BJ (cell line): ENCODE data around the gene CCR7. TPM values are rescaled to one million over a fixed set of nuclear protein-coding genes. Genes with fewer than 3 reads are reported as not detected.

Experiments used
- CTCF ChIA-PET: fragments of 350-600 bp; formaldehyde crosslinking; extraction: SDS; loops from one replicate; lab custom pipeline; 2021; ENCODE audit warnings: antibody characterized with exemption, inconsistent platforms; lab: Yijun Ruan, JAX
- POLR2A ChIA-PET: fragments of 300-600 bp; sonication (Branson Sonifier 250); formaldehyde crosslinking; extraction: SDS; loops from one replicate; lab custom pipeline; 2021; ENCODE audit warnings: antibody characterized with exemption; lab: Charles Lee
- DNase-seq: peaks from one replicate; pipeline ENCODE4 v3.0.0-alpha.2; 2011; ENCODE audit warnings: low read depth
- H3K27me3 ChIP-seq: 2 replicates; pipeline ENCODE4 v1.6.0; 2011; ENCODE audit warnings: low read length; ENCODE audit not compliant: control insufficient read depth, insufficient read depth
- H3K36me3 ChIP-seq: 2 replicates; pipeline ENCODE4 v1.5.1; 2011; ENCODE audit warnings: low read length; ENCODE audit not compliant: control insufficient read depth, insufficient read depth
- H3K4me3 ChIP-seq: 2 replicates; pipeline ENCODE4 v1.5.1; 2011; ENCODE audit warnings: low read depth, mild to moderate bottlenecking, control low read depth, low read length
- polyA plus RNA-seq: library from polyadenylated mRNA; depleted of rRNA; stranded (reverse); fragments of >200 nt; gene quantifications from 2 replicates; pipeline ENCODE4 v1.2.3, GENCODE V29; 2011
- TF ChIP-seq, protein P1 (sequence below): IDR thresholded peaks from 2 replicates; pipeline ENCODE4 v1.5.1; 2011; ENCODE audit warnings: low read depth, mild to moderate bottlenecking, control low read depth, inconsistent platforms, low read length, moderate library complexity; ENCODE audit not compliant: insufficient read depth

CCR7 gene
- polyA plus RNA-seq, 1 experiment: 0.45 TPM

DNA sequence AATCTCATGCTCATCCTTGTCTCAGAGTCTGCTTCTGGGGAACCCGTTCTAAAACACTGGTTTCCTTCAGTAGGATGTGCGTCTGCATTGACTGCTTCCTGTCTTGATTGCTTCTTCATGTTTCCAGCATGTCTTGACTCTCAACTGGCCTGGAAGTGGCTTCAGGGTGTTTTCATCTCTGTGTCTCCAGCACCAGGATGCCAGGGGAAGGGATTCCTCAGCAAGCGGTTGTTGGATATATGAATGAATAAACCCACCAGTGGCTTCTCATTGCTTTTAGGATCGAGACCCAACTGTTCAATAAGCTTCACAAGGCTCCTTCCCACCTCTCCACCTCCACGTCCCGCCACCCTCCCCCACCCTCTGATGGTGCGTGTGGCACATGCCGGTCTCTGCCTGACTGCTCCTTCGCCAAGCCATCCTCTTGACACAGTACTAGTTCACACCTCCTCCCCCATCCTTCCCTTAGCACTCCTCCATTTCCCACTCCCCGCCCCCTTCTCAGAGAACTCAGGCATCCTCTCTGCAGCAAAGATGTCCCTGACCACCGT is 49.7 kb downstream of the CCR7 start:
- H3K4me3 ChIP-seq: no peak overlapping the region
- no peaks in the 10 kb centered on the region for H3K27me3 ChIP-seq
- H3K36me3 ChIP-seq: no peaks in the 10 kb centered on the region
- TF ChIP-seq, protein P1, sequence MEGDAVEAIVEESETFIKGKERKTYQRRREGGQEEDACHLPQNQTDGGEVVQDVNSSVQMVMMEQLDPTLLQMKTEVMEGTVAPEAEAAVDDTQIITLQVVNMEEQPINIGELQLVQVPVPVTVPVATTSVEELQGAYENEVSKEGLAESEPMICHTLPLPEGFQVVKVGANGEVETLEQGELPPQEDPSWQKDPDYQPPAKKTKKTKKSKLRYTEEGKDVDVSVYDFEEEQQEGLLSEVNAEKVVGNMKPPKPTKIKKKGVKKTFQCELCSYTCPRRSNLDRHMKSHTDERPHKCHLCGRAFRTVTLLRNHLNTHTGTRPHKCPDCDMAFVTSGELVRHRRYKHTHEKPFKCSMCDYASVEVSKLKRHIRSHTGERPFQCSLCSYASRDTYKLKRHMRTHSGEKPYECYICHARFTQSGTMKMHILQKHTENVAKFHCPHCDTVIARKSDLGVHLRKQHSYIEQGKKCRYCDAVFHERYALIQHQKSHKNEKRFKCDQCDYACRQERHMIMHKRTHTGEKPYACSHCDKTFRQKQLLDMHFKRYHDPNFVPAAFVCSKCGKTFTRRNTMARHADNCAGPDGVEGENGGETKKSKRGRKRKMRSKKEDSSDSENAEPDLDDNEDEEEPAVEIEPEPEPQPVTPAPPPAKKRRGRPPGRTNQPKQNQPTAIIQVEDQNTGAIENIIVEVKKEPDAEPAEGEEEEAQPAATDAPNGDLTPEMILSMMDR: no peak
- CTCF ChIA-PET: no interaction called here
- no peak for DNase-seq
- POLR2A ChIA-PET: no interaction called here

DNA sequence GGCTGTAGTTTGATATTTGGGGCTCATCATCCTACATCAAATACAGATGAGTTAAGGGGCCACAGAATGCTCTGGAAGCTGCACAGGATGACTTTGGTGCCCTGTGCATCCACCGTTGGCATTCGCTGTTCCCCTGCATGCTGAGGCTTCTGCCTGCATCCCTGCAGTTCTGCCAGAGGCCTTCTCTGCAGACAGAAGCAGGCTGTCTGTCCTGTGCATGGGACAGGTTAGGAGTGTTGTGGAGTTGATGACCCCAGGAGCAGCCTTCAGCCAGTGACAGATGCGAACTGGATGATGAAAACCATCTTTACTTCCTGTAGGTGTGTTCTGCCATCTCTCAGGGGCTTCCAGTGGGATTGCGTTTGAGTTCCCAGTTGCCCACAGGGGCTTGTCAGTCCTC is 50.3 kb downstream of the CCR7 start:
- H3K27me3 ChIP-seq: no peaks in the 10 kb centered on the region
- no peak overlapping the region for H3K4me3 ChIP-seq
- DNase-seq: no peak
- CTCF ChIA-PET: no interaction called here
- POLR2A ChIA-PET: no interaction called here
- H3K36me3 ChIP-seq: no peaks in the 10 kb centered on the region
- TF ChIP-seq, protein P1: no peak

DNA sequence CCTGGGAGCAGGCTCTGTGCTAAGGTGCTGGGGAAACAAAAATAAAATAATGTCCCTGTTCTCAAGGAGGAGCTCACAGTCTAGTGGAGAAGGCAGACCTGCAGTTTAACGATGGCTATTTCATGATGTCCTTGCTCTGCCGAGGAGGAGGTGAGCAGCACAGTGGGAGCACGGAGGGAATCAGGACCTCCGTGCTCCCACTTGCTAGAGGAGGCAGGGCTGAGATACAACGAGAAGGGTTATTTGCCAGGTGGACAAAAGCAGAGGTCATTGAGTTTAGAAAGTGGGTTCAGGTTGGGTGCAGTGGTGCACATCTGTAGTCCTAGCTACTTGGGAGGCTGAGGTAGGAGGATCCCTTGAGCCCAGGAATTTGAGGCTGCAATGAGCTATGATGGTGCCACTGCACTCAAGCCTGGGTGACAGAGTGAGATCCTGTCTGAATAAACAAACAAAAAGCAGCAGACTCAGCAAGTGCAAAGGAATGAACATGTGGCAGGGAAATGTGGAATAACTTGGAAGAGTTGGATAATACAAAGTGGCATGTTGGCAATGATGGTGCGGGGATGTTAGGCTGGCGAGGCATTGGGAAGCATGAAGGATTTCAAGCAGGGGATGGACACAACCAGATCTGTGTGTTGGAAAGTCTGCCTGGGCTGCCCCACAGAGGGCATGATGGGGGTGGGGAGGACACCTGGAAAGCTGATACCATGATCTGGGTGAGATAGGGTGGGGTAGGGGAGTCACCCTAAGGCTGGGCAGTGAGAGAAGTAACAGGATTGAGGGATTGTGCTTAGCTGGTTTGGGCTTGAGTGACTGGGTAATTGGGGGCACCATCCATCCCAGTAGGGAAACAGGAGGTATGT is 51.0 kb downstream of the CCR7 start:
- TF ChIP-seq, protein P1: no peak
- no peak overlapping the region for H3K4me3 ChIP-seq
- no peaks in the 10 kb centered on the region for H3K36me3 ChIP-seq
- H3K27me3 ChIP-seq: no peaks in the 10 kb centered on the region
- CTCF ChIA-PET: no interaction called here
- no peak for DNase-seq
- POLR2A ChIA-PET: interaction anchor here (0.8 kb wide), 1 partner anchor 28 kb away, joined by 3 read pairs; no protein-coding TSS in a partner anchor

DNA sequence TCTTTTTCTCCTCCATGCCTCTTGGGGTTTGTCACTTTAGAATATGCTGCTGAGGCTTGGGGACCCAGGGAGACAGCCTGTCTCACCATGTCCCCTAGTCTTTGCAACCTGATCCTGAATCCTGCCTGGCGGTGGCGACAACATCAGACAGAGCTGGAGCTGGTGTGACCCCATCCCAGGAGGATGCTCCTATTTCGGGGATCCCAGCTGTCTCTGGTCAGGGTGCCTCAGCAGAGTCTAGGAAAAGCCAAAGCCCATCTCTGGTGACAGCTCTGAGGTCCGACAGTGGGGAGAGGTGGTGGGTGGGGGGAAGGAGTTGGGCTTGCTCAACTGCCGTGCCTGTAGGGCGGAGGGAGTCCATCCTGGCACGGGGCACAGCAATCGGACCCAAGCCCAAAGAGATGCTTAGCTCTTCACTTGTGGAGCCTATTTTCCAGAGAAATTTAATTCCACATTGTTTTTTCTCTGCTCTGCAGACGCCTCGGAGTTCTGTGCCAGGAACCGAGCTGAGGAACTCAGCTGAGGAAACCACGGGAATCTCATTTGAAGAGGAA is 53.5 kb downstream of the CCR7 start:
- H3K27me3 ChIP-seq: no peaks in the 10 kb centered on the region
- no peak overlapping the region for H3K4me3 ChIP-seq
- TF ChIP-seq, protein P1: no peak
- CTCF ChIA-PET: interaction anchor here (1.3 to 1.4 kb wide), 2 partner anchors 14 to 21 kb away, joined by 3 to 6 read pairs; no protein-coding TSS in a partner anchor
- H3K36me3 ChIP-seq: no peaks in the 10 kb centered on the region
- DNase-seq: no peak
- POLR2A ChIA-PET: interaction anchor here (0.6 kb wide), 1 partner anchor 17 kb away, joined by 3 read pairs; no protein-coding TSS in a partner anchor

DNA sequence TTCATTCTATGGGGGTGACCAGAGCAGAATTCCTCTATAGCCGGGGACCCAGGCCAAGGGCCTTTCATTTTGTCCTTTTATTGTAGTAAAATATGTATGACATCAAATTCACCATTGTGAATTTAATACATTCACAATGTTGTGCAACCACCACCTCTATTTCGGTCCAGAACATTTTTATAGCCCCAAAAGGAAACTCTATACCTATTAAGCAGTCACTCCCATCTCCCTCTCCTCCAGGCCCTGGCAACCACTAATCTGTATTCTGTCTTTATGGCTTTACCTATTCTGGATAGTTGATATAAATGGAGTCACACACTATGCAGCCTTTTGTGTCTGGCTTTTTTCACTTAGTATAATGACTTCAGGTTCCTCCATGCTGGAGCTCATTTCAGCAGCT is 54.1 kb downstream of the CCR7 start:
- POLR2A ChIA-PET: no interaction called here
- H3K27me3 ChIP-seq: no peaks in the 10 kb centered on the region
- no peaks in the 10 kb centered on the region for H3K36me3 ChIP-seq
- DNase-seq: no peak
- TF ChIP-seq, protein P1: no peak
- H3K4me3 ChIP-seq: no peak overlapping the region
- CTCF ChIA-PET: interaction anchor here (0.5 to 1.4 kb wide), 2 partner anchors 22 to 56 kb away, joined by 3 to 6 read pairs; no protein-coding TSS in a partner anchor
